GM19023 (cell line): ENCODE data around the gene MCEMP1.

ENCODE experiments used
- ATAC-seq: cut with Tn5 transposase; IDR thresholded peaks from one replicate; pipeline ENCODE4 v1.9.1; 2021; ENCODE audit warnings: mild to moderate bottlenecking, moderate library complexity; ENCODE audit not compliant: unreplicated experiment

MCEMP1 gene

GRCh38 chr19:7692417-7693088 lies 15.7 kb downstream of the MCEMP1 start:
- no peak for ATAC-seq

GRCh38 chr19:7694499-7694898 lies 17.6 kb downstream of the MCEMP1 start:
- ATAC-seq: no peak

- no peak for ATAC-seq
Measured at GRCh38 chr19:7697721-7698287, 20.9 kb downstream of the MCEMP1 start.

- ATAC-seq: no peak
Measured at GRCh38 chr19:7698583-7698982, 21.7 kb downstream of the MCEMP1 start.

- ATAC-seq: no peak
Measured at GRCh38 chr19:7699003-7699402, 22.1 kb downstream of the MCEMP1 start.

- ATAC-seq: no peak
Measured at GRCh38 chr19:7699417-7700401, 22.8 kb downstream of the MCEMP1 start.

GRCh38 chr19:7701049-7701653 lies 24.3 kb downstream of the MCEMP1 start:
- no peak for ATAC-seq

GRCh38 chr19:7701654-7702457 lies 25.0 kb downstream of the MCEMP1 start, which contains the start of gene FCER2:
TSS of gene FCER2 (minus strand) at chr19:7702131. CDS start at chr19:7699760, 2,371 bp downstream.
- no peak for ATAC-seq

GRCh38 chr19:7703332-7703731 lies 26.4 kb downstream of the MCEMP1 start:
- no peak for ATAC-seq

- ATAC-seq: no peak
Measured at GRCh38 chr19:7704280-7705060, 27.6 kb downstream of the MCEMP1 start.

- no peak for ATAC-seq
Measured at GRCh38 chr19:7705387-7706187, 28.7 kb downstream of the MCEMP1 start.

GRCh38 chr19:7706188-7706954 lies 29.5 kb downstream of the MCEMP1 start:
- ATAC-seq: no peak

- no peak for ATAC-seq
Measured at GRCh38 chr19:7706955-7707456, 30.1 kb downstream of the MCEMP1 start.

GRCh38 chr19:7709932-7710460 lies 33.1 kb downstream of the MCEMP1 start:
- ATAC-seq: no peak

- no peak for ATAC-seq
Measured at GRCh38 chr19:7710616-7711015, 33.7 kb downstream of the MCEMP1 start.

GRCh38 chr19:7715671-7716070 lies 38.8 kb downstream of the MCEMP1 start:
- no peak for ATAC-seq

GRCh38 chr19:7716762-7717161 lies 39.9 kb downstream of the MCEMP1 start:
- no peak for ATAC-seq

GRCh38 chr19:7718668-7719067 lies 41.8 kb downstream of the MCEMP1 start:
- no peak for ATAC-seq
